Stimulated activated naive B cell treated with anti-CD40 and anti-IgM and Interleukin-4, amounts not matched to agents 10 μg/mL and 1 μg/mL and 100 μg/mL, for 72 hours (primary cell): ENCODE measurements around the gene PTDSS2.
"Not testable (repeated sequence)": the region's sequence is repeated elsewhere in the genome, so short reads cannot be mapped to it uniquely, and the experiment has no call there.

Source experiments
- ATAC-seq, 2 donors: fragments of 150-1000 bp; cut with Tn5 transposase; replicated peaks; 2 replicates each; pipeline ENCODE4 v1.10.0; 2021; ENCODE audit warnings: moderate library complexity in 1 of 2
- DNase-seq: peaks from one replicate; pipeline ENCODE4 v3.0.0; 2021
- H3K27ac Mint-ChIP-seq: one replicate; pipeline ENCODE4 v1.8.0; 2022; ENCODE audit warnings: mild to moderate bottlenecking, mixed read lengths
- H3K27me3 Mint-ChIP-seq, 2 donors: one replicate each; pipeline ENCODE4 v1.8.0; 2022; ENCODE audit warnings: mixed read lengths in 2 of 2
- H3K36me3 Mint-ChIP-seq, 2 donors: one replicate each; pipeline ENCODE4 v1.8.0; 2022; ENCODE audit warnings: mixed read lengths in 2 of 2, mild to moderate bottlenecking in 1 of 2
- H3K4me1 Mint-ChIP-seq, 2 donors: one replicate each; pipeline ENCODE4 v1.8.0; 2022; ENCODE audit warnings: mixed read lengths in 2 of 2, mild to moderate bottlenecking in 1 of 2
- H3K4me3 Mint-ChIP-seq, 2 donors: one replicate each; pipeline ENCODE4 v1.8.0; 2022; ENCODE audit warnings: mild to moderate bottlenecking in 2 of 2, mixed read lengths in 2 of 2, moderate library complexity in 1 of 2
- H3K9me3 Mint-ChIP-seq, 2 donors: one replicate each; pipeline ENCODE4 v1.8.0; 2022; ENCODE audit warnings: mixed read lengths in 2 of 2, mild to moderate bottlenecking in 1 of 2

PTDSS2 gene

DNA sequence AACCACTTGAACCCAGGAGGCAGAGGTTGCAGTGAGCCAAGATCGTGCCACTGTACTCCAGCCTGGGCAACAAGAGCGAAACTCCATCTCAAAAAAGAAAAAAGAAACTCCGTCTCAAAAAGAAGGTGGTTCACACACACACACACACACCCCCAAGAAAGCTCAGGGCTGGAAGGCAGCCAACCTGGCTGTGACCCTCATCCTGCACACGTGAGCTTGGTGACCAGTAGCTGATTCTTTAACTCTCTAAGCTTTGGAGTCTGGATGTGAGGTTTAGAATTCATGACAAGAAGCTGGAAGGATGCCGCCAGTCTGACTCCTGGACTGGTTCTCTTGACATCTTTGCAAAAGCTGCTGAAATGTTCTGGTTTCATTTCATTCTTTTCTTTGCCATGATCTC, 58.9 kb downstream of the PTDSS2 start:
- H3K4me3 Mint-ChIP-seq = no peak overlapping the region
- ATAC-seq (no peak), DNase-seq (no peak)
- no peaks in the 10 kb centered on the region for H3K9me3 Mint-ChIP-seq
- peak overlapping the region; percentile 31 for H3K27ac Mint-ChIP-seq
- H3K27me3 Mint-ChIP-seq = peaks cover 0 to 4% of the 10 kb centered on the region in 2 donors
- peaks cover 29 to 45% of the 10 kb centered on the region in 2 donors for H3K36me3 Mint-ChIP-seq
- H3K4me1 Mint-ChIP-seq = peaks cover 20 to 55% of the 10 kb centered on the region in 2 donors

DNA sequence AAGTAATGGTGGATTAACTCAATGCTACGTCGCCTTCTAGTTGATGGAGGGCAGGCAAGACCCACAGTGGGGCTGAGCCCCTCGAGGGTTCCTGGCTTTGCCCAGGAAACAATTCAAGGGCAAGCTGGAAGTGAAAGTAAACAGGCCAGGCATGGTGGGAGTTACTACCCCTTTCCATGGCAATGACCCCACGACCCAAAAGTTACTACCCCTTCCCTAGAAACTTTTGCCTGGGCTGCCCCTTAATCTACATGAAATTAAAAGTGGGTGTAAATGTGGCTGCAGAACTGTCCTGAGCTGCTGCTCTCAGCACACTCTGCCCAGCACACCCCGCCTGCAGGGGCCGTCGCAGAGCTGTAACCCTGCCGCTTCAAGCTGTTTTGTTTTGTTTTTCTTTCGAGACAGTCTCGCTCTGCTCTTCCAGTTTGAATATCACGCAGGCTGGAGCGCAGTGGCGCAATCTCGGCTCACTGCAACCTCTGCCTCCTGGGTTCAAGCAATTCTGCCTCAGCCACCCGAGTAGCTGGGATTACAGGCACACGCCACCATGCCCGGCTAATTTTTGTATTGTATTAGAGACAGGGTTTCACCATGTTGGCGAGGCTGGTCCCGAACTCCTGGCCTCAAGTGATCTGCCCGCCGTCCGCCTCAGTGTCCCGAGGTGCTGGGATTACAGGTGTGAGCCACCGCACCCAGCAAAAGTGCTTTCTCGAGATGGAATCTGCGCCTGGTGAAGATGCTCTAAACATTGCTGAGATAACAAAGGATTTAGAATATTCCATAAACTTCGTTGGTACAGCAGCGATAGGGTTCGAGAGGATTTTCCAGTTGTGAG, 62.9 kb downstream of the PTDSS2 start:
- Mint-ChIP-seq H3K27me3 (no peaks in the 10 kb centered on the region), H3K4me3 (no peak overlapping the region), H3K36me3 (peaks cover 36 to 52% of the 10 kb centered on the region in 2 donors), H3K9me3 (peaks cover 0 to 5% of the 10 kb centered on the region in 2 donors), H3K27ac (peak overlapping the region; percentile 37), H3K4me1 (peaks cover 11 to 22% of the 10 kb centered on the region in 2 donors)
- DNase-seq (no peak), ATAC-seq (no peak)

DNA sequence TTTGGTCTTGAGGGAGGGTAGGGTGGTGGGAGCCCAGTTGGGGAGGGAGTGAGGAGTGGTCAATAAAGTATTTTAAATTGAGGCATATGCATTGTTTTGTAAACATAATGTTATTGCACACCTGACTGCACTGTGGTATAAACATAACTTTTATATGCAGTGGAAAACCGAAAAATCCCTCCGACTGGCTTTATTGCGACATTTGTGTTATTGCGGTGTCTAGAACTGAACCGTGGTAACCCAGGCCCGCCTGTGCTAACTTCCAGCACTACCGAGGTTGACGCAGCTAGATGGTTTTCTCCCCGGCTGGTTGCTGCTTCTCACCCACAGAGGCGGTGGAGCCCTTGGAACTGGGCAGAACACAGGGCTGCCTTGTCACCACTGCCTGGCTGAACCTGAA, 64.5 kb downstream of the PTDSS2 start:
- DNase-seq (no peak), ATAC-seq (no peak)
- Mint-ChIP-seq H3K27me3 (no peaks in the 10 kb centered on the region), H3K4me1 (peaks cover 13 to 27% of the 10 kb centered on the region in 2 donors), H3K27ac (no peak overlapping the region), H3K4me3 (no peak overlapping the region), H3K9me3 (peaks cover 0 to 7% of the 10 kb centered on the region in 2 donors), H3K36me3 (peaks cover 38 to 52% of the 10 kb centered on the region in 2 donors)

DNA sequence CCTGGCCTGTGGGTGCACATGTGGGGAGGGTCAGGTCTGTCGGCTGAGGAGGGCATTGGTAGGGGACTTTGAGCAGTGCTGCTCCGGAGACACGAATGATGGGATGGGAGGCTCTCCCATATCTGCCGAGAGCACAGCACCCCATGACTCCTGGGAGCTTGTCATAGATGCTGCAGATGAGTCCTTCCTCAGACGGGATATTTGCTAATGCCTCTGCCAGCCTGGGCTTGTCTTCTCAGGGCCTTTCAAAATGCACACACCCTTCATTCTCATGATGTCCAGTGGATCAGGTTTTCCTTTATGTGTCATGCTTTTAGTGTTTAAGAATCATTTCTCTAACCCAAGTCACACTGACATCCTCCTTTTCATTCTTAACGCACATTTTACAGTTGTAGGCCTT, 65.1 kb downstream of the PTDSS2 start:
- H3K4me1 Mint-ChIP-seq = peaks cover 11 to 27% of the 10 kb centered on the region in 2 donors
- H3K27ac Mint-ChIP-seq = no peak overlapping the region

DNA sequence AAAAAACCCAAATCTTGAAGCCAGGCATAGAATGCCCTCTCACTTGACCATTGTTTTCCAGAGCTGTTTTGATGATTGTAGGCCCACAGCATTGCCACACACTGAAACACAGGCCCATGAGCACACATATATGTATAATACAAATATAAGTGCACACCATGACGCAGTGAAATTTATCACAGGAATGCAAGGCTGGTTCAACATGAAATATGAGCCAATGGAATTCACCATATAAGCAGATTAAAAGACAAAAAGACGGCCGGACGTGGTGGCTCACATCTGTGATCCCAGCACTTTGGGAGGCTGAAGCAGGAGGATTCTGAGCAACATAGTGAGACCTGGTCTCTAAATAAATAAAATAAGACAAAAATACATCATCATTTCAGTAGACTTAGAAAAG, 66.3 kb downstream of the PTDSS2 start:
- peaks cover 0 to 7% of the 10 kb centered on the region in 2 donors for H3K9me3 Mint-ChIP-seq
- DNase-seq = no peak
- no peak for ATAC-seq
- no peaks in the 10 kb centered on the region for H3K27me3 Mint-ChIP-seq
- H3K4me1 Mint-ChIP-seq = peaks cover 13 to 26% of the 10 kb centered on the region in 2 donors
- H3K4me3 Mint-ChIP-seq = no peak overlapping the region
- no peak overlapping the region for H3K27ac Mint-ChIP-seq
- H3K36me3 Mint-ChIP-seq = peaks cover 30 to 44% of the 10 kb centered on the region in 2 donors

More for the DNA sequence above, 65.1 kb downstream of the PTDSS2 start:
- Mint-ChIP-seq H3K9me3 (peaks cover 0 to 7% of the 10 kb centered on the region in 2 donors), H3K4me3 (no peak overlapping the region), H3K36me3 (peaks cover 32 to 47% of the 10 kb centered on the region in 2 donors), H3K27me3 (no peaks in the 10 kb centered on the region)
- no peak for DNase-seq
- no peak for ATAC-seq

DNA sequence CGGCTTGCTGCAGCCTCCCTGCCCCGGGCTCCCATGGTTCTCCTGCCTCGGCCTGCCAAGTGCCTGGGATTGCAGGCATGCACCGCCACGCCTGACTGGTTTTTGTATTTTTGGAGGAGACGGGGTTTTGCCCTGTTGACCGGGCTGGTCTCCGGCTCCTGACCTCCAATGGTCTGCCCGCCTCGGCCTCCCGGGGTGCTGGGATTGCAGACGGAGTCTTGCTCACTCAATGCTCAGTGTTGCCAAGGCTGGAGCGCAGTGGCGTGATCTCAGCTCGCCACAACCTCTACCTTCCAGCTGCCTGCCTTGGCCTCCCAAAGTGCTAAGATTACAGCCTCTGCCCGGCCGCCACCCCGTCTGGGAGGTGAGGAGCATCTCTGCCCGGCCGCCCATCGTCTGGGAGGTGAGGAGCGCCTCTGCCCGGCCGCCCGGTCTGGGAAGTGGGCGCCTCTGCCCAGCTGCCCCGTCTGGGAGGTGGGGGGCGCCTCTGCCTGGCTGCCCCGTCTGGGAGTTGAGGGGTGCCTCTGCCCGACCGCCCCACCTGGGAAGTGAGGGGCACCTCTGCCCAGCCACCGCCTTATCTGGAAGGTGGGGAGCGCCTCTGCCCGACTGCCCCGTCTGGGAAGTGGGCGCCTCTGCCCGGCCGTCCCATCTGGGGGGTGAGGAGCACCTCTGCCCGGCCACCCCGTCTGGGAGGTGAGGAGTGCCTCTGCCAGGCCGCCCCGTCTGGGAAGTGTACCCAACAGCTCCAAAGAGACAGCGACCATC, 67.0 kb downstream of the PTDSS2 start:
- not testable (repeated sequence) for H3K9me3 Mint-ChIP-seq, ATAC-seq, H3K27me3 Mint-ChIP-seq, DNase-seq, H3K4me3 Mint-ChIP-seq, H3K27ac Mint-ChIP-seq
- H3K4me1 Mint-ChIP-seq = peaks cover 13 to 22% of the 10 kb centered on the region in 2 donors
- H3K36me3 Mint-ChIP-seq = peaks cover 27 to 41% of the 10 kb centered on the region in 2 donors

DNA sequence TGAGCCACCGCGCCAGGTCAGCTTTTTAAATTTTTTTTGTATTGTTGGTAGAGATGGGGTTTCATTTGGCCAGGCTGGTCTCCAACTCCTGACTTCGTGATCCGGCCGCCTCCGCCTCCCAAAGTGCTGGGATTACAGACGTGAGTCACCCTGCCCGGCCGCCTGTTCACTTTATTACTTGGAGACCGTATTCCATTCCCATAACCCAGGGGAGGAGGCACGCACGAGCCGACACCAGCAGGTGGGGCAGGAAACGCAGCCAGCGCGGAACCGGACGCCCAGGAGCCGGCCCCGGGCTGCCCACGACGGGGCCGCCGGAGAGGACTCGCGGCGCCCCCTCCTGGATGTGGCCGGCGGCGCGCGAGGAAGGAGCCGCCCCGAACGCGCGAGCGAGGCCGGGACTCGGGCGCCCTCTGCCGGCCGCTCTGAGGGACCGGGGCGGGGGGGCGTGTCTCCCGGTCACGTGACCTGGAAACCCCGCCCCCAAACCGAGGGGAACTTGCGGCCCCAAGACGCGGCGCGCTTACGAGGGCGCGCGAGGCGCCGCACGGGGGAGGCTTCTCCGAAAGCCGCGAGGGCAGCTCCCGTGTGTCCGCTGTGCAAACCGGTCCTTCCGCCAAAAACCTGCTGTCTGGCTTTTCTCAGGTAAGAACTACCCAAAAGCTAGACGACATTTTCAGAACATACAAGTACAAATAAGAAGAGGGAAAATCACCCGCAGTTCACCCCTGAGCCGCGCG, 68.6 kb downstream of the PTDSS2 start:
- peaks cover 4 to 9% of the 10 kb centered on the region in 2 donors for H3K4me1 Mint-ChIP-seq
- peak overlapping the region; percentile 75 to 84 for H3K4me3 Mint-ChIP-seq
- peak overlapping the region; percentile 87 for H3K27ac Mint-ChIP-seq
- peaks cover 0 to 7% of the 10 kb centered on the region in 2 donors for H3K9me3 Mint-ChIP-seq
- peaks cover 21 to 26% of the 10 kb centered on the region in 2 donors for H3K36me3 Mint-ChIP-seq
- DNase-seq (peak; percentile 74), ATAC-seq (peak; percentile 93 to 94)
- H3K27me3 Mint-ChIP-seq = no peaks in the 10 kb centered on the region

DNA sequence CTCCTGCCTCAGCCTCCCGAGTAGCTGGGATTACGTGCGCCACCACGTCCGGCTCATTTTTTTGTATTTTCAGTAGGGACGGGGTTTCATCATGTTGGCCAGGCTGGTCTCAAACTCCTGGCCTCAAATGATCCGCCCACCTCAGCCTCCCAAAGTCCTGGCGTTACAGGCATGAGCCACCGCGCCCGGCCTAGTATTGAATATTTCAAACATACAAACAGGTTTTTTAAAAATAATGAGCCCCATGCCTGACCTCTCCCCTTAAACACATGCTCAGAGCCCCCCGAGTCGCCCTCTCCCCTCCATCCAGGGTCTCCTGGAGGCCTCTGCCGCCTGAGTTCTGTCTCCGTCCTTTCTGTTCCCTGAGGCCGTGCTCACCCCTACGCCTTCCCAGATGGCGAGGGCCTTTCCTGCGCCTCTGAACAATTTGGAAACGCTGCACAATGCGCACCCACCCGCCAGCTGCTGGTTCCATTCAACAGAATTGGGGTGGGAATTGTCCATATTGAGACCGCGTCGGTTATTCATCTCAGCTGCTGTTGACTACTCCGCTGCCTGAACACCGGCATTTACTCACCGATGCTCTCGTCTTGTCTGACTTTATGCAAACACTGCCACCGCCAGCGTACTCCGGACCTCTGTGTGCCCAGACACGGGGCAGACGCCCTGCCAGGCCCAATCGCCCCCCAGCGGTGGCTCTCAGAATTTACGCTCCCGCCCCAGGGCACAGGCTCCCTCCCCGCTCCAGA, 70.5 kb downstream of the PTDSS2 start:
- Mint-ChIP-seq H3K4me3 (no peak overlapping the region), H3K4me1 (peaks cover 4 to 9% of the 10 kb centered on the region in 2 donors), H3K9me3 (peaks cover 0 to 7% of the 10 kb centered on the region in 2 donors), H3K27ac (no peak overlapping the region), H3K36me3 (peaks cover 12 to 14% of the 10 kb centered on the region in 2 donors), H3K27me3 (no peaks in the 10 kb centered on the region)
- ATAC-seq (no peak), DNase-seq (no peak)

DNA sequence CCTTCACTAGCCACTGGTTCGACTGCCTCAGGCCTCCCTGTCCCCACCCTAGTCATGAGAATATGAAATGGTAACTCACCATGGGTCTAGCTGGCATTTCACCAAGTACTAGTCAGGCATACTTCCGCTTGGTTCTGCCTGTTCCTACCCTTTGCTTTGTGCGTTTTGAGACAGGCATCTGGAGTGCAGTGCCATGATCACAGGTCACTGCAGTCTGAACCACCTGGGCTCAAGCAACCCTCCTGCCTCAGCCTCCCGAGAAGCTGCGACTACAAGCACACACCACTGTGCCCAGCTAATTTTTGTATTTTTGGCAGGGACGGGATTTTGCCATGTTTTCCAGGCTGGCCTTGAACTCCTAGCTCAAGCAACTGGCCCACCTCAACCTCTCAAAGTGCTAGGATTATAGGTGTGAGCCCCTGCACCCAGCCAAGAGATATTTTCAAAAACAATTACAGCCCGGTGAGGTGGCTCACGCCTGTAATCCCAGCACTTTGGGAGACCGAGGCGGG, 71.2 kb downstream of the PTDSS2 start:
- ATAC-seq = no peak
- Mint-ChIP-seq H3K4me1 (peaks cover 4 to 9% of the 10 kb centered on the region in 2 donors), H3K27ac (no peak overlapping the region), H3K9me3 (peaks cover 0 to 7% of the 10 kb centered on the region in 2 donors), H3K36me3 (peaks cover 8 to 14% of the 10 kb centered on the region in 2 donors), H3K27me3 (no peaks in the 10 kb centered on the region), H3K4me3 (no peak overlapping the region)
- no peak for DNase-seq

DNA sequence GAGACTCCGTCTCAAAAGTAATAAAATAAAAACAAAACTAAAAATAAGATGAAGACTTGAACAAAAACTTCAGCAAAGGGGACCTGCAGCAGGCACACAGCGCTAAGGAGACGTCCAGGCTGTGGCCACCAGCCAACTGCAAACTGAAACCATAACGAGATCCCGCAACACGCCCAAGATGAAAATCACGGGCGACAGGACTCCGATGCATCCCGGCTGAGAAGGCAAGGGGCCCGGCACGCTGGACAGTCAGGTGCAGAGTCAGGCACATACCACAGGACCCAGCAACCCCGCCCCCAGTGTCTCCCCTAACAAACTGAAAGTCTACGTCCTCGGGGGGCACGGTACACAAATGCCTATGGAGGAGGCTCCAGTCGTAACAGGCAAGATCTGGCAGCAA, 76.1 kb downstream of the PTDSS2 start:
- no peak overlapping the region for H3K4me3 Mint-ChIP-seq
- DNase-seq (no peak), ATAC-seq (no peak)
- H3K9me3 Mint-ChIP-seq = no peaks in the 10 kb centered on the region
- no peak overlapping the region for H3K27ac Mint-ChIP-seq
- H3K27me3 Mint-ChIP-seq = no peaks in the 10 kb centered on the region
- peaks cover 7 to 9% of the 10 kb centered on the region in 2 donors for H3K36me3 Mint-ChIP-seq
- no peaks in the 10 kb centered on the region for H3K4me1 Mint-ChIP-seq

DNA sequence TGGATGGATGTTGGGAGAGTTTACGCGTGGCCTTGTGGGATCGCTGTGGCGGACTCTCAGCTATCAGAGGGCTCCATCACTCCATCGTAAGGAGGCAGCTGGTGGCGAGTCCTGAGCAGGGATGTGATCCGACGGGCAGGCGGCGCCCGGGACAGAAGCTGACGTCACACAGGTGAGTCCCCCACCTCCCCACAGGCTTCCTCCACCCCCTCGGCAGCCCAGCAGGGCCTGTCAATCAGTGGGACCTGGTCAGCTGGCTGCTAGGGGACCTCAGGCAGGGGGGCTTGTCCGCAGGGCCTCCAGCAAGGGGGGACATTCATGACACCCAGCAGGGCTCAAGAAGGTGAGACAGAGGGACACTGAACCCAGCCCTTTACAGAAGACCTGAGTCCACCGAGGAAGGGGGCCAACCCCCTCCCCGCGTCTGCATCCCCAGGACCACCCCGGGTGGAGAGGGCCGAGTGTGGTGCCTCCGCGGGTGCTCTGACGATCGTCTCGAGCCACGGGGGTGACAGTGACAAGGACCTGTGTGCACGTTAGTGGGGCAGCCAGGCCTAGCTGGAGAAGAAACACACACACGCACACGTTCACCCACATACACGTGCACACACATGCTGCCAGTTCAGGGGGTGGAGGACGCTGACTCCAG, 78.2 kb downstream of the PTDSS2 start:
- H3K27me3 Mint-ChIP-seq = no peaks in the 10 kb centered on the region
- no peaks in the 10 kb centered on the region for H3K9me3 Mint-ChIP-seq
- no peak overlapping the region for H3K27ac Mint-ChIP-seq
- DNase-seq (no peak), ATAC-seq (no peak)
- H3K4me1 Mint-ChIP-seq = peaks cover 2 to 8% of the 10 kb centered on the region in 2 donors
- H3K4me3 Mint-ChIP-seq = no peak overlapping the region
- peaks cover 13 to 16% of the 10 kb centered on the region in 2 donors for H3K36me3 Mint-ChIP-seq

DNA sequence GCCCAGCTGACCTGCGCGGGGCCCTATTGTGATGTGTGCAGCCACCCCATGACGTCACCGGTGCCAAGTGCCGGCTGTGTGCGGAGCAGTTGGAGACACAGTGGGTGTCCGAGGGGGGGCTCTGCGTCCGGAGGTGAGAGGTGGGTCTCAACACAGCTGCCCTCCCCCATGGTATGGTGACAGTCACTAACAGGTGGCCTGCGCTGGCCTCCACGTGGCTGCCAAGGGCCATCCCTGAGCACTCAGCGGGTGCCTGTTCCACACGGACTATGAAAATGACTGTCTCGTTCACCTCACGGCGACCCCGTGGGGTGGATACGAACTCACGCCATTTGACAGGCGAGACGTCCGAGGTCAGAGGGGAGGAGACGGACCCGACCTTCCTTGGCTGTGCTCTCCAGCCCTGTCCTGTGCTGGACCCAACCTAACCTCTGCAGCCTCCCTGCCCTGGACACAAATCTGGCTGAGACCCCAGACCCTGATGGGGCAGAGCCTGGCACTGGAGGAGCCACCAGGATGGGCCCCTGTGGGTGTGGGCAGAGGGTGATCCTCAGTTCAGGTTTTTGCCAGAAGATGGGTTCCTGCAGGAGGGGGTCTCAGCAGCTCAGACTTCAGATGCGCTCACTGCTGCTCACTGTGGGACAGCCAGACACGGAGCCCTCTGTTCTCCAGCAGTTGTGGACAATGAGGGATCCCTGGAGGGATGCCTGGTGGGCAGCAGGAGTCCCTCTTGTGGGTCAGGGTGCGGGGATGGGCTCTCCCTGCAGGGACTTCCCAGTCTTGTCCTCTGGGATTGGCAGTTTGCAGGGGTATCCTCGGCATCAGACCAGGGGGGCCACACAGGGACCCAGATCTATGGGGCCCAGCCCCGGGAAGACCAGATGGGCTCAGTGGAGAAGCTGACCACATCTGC, 79.0 kb downstream of the PTDSS2 start:
- H3K9me3 Mint-ChIP-seq = no peaks in the 10 kb centered on the region
- no peak for ATAC-seq
- H3K36me3 Mint-ChIP-seq = peaks cover 13 to 14% of the 10 kb centered on the region in 2 donors
- no peaks in the 10 kb centered on the region for H3K27me3 Mint-ChIP-seq
- DNase-seq = no peak
- no peak overlapping the region for H3K27ac Mint-ChIP-seq
- H3K4me3 Mint-ChIP-seq = no peak overlapping the region
- H3K4me1 Mint-ChIP-seq = peaks cover 5 to 13% of the 10 kb centered on the region in 2 donors
